GM12873 (cell line): ENCODE results near the gene SLC35E2B.

Experiments used
- TF ChIP-seq, protein P1 (sequence below): IDR thresholded peaks from 2 replicates; pipeline ENCODE4 v1.5.1; 2012; ENCODE audit warnings: low read depth, mild to moderate bottlenecking, moderate library complexity, low read length, control low read depth; ENCODE audit not compliant: insufficient read depth; ENCODE audit errors: missing control alignments

The SLC35E2B gene

GRCh38 chr1:1620433-1621139, 72.0 kb downstream of the SLC35E2B start:
- TF ChIP-seq, protein P1, sequence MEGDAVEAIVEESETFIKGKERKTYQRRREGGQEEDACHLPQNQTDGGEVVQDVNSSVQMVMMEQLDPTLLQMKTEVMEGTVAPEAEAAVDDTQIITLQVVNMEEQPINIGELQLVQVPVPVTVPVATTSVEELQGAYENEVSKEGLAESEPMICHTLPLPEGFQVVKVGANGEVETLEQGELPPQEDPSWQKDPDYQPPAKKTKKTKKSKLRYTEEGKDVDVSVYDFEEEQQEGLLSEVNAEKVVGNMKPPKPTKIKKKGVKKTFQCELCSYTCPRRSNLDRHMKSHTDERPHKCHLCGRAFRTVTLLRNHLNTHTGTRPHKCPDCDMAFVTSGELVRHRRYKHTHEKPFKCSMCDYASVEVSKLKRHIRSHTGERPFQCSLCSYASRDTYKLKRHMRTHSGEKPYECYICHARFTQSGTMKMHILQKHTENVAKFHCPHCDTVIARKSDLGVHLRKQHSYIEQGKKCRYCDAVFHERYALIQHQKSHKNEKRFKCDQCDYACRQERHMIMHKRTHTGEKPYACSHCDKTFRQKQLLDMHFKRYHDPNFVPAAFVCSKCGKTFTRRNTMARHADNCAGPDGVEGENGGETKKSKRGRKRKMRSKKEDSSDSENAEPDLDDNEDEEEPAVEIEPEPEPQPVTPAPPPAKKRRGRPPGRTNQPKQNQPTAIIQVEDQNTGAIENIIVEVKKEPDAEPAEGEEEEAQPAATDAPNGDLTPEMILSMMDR: no peak

DNA sequence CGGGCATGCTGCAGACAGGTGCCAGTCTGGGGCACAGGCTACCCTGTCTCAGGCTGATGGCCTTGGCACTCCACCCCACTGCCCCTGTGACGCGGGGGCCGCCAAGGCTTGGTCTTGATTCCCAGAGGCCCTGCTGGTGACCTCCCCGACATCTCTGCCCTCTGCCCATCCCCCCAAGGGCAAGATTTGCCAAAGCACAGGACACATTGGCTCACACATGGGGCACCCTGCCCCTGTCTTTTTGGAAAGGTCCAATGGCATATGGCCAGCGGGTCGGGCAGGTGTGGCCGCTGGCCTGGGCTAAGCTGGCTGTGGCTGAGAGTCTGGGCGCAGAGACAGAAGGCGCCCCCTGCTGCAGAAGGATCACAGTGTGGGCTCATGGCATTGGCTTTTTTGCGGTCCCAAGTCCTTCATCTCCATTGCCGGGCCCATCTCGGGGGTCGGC, 72.7 kb downstream of the SLC35E2B start:
- TF ChIP-seq, protein P1: peak; percentile 46

- TF ChIP-seq, protein P1: no peak
Measured at GRCh38 chr1:1618396-1619068, 74.1 kb downstream of the SLC35E2B start.

DNA sequence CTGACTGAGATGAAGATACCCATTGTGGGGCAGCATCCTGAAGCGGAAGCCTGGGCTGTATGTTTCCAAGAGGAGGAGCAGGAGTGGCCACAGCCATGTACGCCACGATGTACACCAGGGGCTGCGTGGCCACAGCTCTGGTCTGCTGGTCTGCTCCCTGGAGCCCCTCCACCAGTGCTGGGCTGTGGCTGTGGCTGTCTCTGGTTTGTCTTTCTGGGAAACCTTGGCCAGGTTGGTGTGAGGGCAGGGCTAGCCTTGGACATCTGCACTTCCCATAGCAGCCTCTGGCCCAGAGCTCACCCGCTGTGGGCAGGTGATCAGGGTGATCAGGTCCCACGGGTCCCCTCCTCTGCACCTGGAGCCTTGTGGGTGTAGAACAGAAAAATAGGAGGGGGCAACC, 74.7 kb downstream of the SLC35E2B start:
- TF ChIP-seq, protein P1: no peak

- TF ChIP-seq, protein P1: no peak
Measured at GRCh38 chr1:1617516-1617915, 75.1 kb downstream of the SLC35E2B start.

- TF ChIP-seq, protein P1: no peak
Measured at GRCh38 chr1:1616838-1617237, 75.8 kb downstream of the SLC35E2B start.

DNA sequence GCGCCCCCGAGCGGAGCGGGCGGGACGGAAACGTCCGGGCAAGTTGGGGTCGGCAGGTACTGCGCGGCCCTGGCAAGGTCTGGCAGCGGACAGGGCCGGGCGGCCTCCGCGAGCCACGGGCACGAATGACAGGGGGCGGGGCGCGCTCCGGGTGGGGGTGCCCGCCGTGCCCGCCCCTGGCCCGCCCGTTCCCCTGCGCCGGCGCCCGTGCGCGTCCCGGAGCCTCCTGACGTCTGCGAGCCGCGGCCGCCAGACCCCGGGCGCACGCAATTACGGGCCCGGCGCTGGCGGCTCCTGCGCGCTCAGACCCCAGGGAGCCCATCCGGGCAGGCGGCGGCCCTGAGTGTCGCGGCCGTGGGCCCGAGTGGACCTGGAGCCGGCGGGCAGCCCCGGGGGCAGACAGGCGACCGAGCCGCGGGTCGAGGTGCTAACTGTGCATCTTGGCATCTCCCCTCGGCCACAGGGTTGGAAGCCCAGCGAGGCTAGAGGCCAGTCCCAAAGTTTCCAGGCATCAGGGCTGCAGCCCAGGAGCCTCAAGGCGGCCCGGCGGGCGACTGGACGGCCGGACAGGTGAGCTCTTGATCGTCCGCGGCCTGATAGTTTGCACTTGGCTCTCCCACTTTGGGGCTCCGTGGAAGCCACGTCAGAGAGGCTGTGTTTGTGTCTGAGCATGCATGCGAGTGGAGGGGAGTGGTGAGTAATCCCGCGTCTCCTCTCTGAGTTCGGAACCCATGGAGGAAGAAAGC, 76.4 kb downstream of the SLC35E2B start:
- TF ChIP-seq, protein P1: no peak
